Astrocyte of the spinal cord (primary cell): Measurements from ENCODE around the gene NDUFS4.

Experiments used
- DNase-seq: peaks from one replicate; pipeline ENCODE4 v3.0.0; 2011; ENCODE audit warnings: low read depth, low spot score
- H3K4me3 ChIP-seq: 2 replicates; pipeline ENCODE4 v1.5.1; 2011; ENCODE audit warnings: low read depth, mild to moderate bottlenecking, low read length, moderate library complexity
- in situ Hi-C: cut with HindIII; loops from 2 replicates; pipeline ENCODE4 v1.10.0; 2017; ENCODE audit warnings: low sequenced_read_pairs
- TF ChIP-seq, protein P1 (sequence below): IDR thresholded peaks from 2 replicates; pipeline ENCODE4 v1.5.1; 2012; ENCODE audit warnings: low read depth, mild to moderate bottlenecking, low read length, inconsistent platforms

Gene NDUFS4

GRCh38 chr5:53580547-53580946, 20.1 kb downstream of the NDUFS4 start:
- no peak overlapping the region for H3K4me3 ChIP-seq
- in situ Hi-C loops, result no loop called here
- TF ChIP-seq, protein P1, sequence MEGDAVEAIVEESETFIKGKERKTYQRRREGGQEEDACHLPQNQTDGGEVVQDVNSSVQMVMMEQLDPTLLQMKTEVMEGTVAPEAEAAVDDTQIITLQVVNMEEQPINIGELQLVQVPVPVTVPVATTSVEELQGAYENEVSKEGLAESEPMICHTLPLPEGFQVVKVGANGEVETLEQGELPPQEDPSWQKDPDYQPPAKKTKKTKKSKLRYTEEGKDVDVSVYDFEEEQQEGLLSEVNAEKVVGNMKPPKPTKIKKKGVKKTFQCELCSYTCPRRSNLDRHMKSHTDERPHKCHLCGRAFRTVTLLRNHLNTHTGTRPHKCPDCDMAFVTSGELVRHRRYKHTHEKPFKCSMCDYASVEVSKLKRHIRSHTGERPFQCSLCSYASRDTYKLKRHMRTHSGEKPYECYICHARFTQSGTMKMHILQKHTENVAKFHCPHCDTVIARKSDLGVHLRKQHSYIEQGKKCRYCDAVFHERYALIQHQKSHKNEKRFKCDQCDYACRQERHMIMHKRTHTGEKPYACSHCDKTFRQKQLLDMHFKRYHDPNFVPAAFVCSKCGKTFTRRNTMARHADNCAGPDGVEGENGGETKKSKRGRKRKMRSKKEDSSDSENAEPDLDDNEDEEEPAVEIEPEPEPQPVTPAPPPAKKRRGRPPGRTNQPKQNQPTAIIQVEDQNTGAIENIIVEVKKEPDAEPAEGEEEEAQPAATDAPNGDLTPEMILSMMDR, result no peak
- DNase-seq, result no peak

- in situ Hi-C loops, result no loop called here
- TF ChIP-seq, protein P1, result no peak
- DNase-seq, result no peak
- no peak overlapping the region for H3K4me3 ChIP-seq
These were observed 21.8 kb downstream of the NDUFS4 start for GRCh38 chr5:53582225-53582624.

DNA sequence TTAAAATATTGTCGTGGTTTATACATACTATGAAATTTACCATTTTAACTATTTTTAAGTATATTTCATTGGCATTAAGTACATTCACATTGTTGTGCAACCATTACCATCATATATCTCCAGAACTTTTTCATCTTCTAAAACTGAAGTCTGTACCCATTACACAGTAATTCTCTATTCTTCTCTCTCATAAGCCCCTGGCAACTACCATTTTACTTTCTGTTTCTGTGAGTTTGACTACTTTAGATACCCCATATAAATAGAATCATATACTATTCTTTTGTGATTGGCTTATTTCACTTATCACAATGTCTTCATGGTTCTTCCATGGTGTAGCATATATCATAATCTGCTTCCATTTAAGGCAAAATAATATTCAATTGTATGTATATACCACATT, 30.3 kb downstream of the NDUFS4 start:
- TF ChIP-seq, protein P1, result no peak
- no peak overlapping the region for H3K4me3 ChIP-seq

GRCh38 chr5:53594419-53594818, 34.0 kb downstream of the NDUFS4 start:
- no peak for DNase-seq
- in situ Hi-C loops, result no loop called here
- TF ChIP-seq, protein P1, result no peak
- H3K4me3 ChIP-seq, result no peak overlapping the region

More for the DNA sequence above, 30.3 kb downstream of the NDUFS4 start:
- DNase-seq, result no peak
- in situ Hi-C loops, result no loop called here

- TF ChIP-seq, protein P1, result no peak
These were observed 37.5 kb downstream of the NDUFS4 start for GRCh38 chr5:53597894-53598293.

DNA sequence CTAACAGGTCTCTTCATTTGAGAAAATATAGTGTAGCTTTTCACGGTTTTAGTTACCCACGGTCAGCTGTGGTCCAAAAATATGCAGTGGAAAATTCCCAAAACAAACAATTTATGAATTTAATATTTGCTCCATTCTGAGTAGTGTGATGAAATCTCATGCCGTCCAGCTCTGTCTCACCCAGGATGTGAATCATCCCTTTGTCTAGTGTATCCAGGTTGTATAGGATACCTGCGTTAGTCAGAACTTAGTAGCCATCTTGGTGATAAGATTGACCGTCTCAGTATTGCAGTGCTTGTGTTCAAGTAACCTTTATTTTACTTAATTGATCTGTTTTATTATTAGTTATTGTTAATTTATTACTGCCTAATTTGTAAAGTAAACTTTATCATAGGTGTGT, 41.1 kb downstream of the NDUFS4 start:
- no peak overlapping the region for H3K4me3 ChIP-seq
- in situ Hi-C loops, result no loop called here
- TF ChIP-seq, protein P1, result no peak
- DNase-seq, result peak; percentile 23

More at GRCh38 chr5:53597894-53598293, 37.5 kb downstream of the NDUFS4 start:
- DNase-seq, result no peak
- in situ Hi-C loops, result no loop called here
- H3K4me3 ChIP-seq, result no peak overlapping the region

DNA sequence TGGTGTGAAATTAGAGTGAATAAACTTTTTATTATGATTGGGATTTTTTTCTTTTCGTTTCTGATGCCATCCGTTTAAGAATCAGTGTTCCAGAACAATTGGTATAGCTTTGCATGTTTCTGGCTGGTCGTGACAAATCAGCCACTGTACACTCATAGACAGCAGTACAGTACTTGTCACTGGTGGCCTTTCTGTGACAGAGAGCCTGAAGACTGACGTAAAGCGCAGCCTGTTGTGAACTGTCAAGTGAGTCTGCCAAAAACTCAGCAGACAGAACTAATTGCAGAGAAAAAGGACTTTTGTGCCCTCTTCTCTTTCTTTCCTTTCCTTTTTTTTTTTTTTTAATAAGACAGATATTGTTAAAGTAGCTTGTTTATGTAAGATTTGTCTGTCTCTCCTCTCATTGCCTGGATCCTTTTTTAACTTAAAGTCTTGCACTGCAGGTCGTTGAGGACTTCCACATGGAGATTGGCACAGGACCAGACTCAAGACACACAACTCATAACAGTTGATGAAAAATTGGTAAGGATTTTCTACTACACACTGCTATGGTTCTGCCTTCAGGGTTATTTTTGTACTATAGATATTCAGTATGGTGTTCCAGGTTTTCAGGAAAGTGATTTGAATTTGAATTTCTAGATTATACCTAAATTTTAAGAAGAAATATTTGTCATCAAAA, 42.7 kb downstream of the NDUFS4 start:
- TF ChIP-seq, protein P1, result no peak
- DNase-seq, result no peak
- in situ Hi-C loops, result no loop called here
- H3K4me3 ChIP-seq, result no peak overlapping the region
